ENCODE data around the gene CCDC88B.

Gene CCDC88B

DNA sequence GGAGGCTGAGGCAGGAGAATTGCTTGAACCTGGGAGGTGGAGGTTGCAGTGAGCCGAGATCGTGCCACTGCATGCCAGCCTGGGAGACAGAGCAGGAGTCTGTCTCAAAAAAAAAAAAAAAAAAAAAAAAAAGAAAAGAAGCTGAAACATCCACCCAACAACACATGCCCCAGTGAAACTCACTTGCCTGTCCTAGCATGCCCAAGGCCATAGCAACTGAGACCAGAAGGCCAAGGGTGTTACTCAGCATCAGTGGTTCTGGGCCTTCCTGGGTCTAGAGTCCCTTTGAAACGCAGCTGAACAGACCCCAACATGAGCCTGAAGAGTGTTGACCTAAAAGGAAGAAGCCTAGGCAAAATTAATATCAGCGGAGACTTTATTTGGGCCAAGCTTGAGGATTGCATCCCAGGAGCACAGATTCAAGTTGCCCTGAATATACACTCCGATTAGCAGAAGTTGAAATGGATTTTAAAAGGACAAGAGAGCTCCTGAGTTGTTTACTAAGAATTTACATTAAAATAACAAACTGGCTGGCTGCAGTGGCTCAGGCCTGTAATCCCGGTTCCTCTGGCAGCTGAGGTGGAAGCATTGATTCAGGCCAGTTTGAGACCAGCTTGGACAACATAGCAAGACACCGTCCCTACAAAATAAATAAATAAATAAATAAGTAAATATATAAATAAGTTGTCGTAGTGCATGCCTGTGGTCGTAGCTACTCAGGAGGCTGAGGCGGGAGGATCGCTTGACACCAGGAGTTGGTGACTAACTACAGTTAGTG lies 15.1 kb upstream of the CCDC88B start:
- Histone ChIP-seq H3K4me3 (ENCODE audit: low read length, poor library complexity, severe bottlenecking) (no peak overlapping the region), H3K4me1 (ENCODE audit: insufficient read depth, low read length, poor library complexity, severe bottlenecking) (peaks cover 10% of the 10 kb centered on the region), H3K9me3 (ENCODE audit: insufficient read depth, low read depth, low read length) (no peaks in the 10 kb centered on the region), H3K27me3 (ENCODE audit: insufficient read depth, low read length, poor library complexity, severe bottlenecking) (no peaks in the 10 kb centered on the region), H3K9ac (ENCODE audit: low read depth, low read length, poor library complexity, severe bottlenecking) (no peak overlapping the region), H2AFZ (ENCODE audit: low read length) (no peak overlapping the region), H3K36me3 (ENCODE audit: insufficient read depth, low read length) (no peaks in the 10 kb centered on the region), H4K20me1 (ENCODE audit: insufficient read depth, low read length, poor library complexity, severe bottlenecking) (no peaks in the 10 kb centered on the region), H3F3A (ENCODE audit: low read depth) (no peaks in the 10 kb centered on the region), H3K9me2 (replicated peaks; ENCODE audit: low read depth, low read length) (no peaks in the 10 kb centered on the region), H3K4me2 (ENCODE audit: low read depth, low read length, poor library complexity, severe bottlenecking) (no peak overlapping the region), H3K79me2 (ENCODE audit: insufficient read depth, low read length) (peaks cover 7% of the 10 kb centered on the region; the same call in 1 of the 2 replicates)
- TF ChIP-seq, protein P1, sequence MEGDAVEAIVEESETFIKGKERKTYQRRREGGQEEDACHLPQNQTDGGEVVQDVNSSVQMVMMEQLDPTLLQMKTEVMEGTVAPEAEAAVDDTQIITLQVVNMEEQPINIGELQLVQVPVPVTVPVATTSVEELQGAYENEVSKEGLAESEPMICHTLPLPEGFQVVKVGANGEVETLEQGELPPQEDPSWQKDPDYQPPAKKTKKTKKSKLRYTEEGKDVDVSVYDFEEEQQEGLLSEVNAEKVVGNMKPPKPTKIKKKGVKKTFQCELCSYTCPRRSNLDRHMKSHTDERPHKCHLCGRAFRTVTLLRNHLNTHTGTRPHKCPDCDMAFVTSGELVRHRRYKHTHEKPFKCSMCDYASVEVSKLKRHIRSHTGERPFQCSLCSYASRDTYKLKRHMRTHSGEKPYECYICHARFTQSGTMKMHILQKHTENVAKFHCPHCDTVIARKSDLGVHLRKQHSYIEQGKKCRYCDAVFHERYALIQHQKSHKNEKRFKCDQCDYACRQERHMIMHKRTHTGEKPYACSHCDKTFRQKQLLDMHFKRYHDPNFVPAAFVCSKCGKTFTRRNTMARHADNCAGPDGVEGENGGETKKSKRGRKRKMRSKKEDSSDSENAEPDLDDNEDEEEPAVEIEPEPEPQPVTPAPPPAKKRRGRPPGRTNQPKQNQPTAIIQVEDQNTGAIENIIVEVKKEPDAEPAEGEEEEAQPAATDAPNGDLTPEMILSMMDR (conservative IDR thresholded peaks at IDR 0.05; ENCODE audit: low read length), result no peak
- no peak for TF ChIP-seq EZH2phosphoT487 (IDR thresholded peaks at IDR 0.05; ENCODE audit: borderline replicate concordance)

DNA sequence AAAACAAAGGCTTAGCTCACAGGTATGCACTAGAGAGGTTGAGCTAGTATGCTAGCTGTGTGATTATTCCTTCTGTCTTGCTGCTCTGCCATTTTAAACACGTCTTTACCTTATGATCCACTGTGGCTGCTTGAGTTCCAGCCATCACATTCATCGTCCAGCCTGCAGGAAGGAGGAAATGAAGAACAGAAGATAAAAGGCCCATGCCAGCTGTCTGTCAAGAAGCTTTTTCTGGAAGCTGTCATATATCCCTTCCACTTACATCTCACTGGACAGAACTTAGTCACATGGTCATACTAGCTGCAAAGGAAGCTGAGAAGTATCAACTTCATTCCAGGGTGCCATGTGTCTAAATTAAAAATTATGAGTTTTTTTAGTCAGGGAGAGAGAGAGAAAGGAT lies 12.6 kb upstream of the CCDC88B start:
- Histone ChIP-seq H2AFZ (ENCODE audit: low read length) (no peak overlapping the region), H3K4me3 (ENCODE audit: low read length, poor library complexity, severe bottlenecking) (no peak overlapping the region), H3K36me3 (ENCODE audit: insufficient read depth, low read length) (no peaks in the 10 kb centered on the region), H3F3A (ENCODE audit: low read depth) (no peaks in the 10 kb centered on the region), H3K9ac (ENCODE audit: low read depth, low read length, poor library complexity, severe bottlenecking) (no peak overlapping the region), H3K9me3 (ENCODE audit: insufficient read depth, low read depth, low read length) (no peaks in the 10 kb centered on the region), H3K4me1 (ENCODE audit: insufficient read depth, low read length, poor library complexity, severe bottlenecking) (peaks cover 3% of the 10 kb centered on the region), H4K20me1 (ENCODE audit: insufficient read depth, low read length, poor library complexity, severe bottlenecking) (no peaks in the 10 kb centered on the region), H3K79me2 (ENCODE audit: insufficient read depth, low read length) (no peaks in the 10 kb centered on the region), H3K9me2 (replicated peaks; ENCODE audit: low read depth, low read length) (no peaks in the 10 kb centered on the region), H3K4me2 (ENCODE audit: low read depth, low read length, poor library complexity, severe bottlenecking) (no peak overlapping the region), H3K27me3 (ENCODE audit: insufficient read depth, low read length, poor library complexity, severe bottlenecking) (no peaks in the 10 kb centered on the region)
- TF ChIP-seq EZH2phosphoT487 (IDR thresholded peaks at IDR 0.05; ENCODE audit: borderline replicate concordance), result no peak
- TF ChIP-seq, protein P1 (conservative IDR thresholded peaks at IDR 0.05; ENCODE audit: low read length), result no peak

DNA sequence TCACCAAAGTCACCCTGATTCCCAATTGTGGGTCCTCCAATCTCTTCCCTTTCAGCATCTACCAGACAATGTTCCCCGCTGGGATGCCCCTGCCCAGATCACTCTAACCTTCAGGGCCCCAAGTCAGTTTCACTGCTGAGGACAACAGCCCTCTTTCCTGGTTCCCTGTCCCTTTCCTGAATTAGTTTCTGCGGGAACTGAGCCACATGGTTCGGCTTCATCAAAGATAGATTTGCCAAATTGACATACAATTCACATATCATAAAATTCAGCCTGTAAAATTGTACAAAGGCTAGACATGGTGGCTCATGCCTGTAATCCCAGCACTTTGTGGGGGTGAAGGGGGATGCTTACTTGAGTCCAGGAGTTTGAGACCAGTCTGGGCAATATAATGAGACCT lies 12.0 kb upstream of the CCDC88B start:
- no peaks in the 10 kb centered on the region for H3F3A ChIP-seq (ENCODE audit: low read depth)
- H3K9me3 ChIP-seq (ENCODE audit: insufficient read depth, low read depth, low read length), result no peaks in the 10 kb centered on the region

More for the DNA sequence above, 12.0 kb upstream of the CCDC88B start:
- no peak overlapping the region for H3K4me3 ChIP-seq (ENCODE audit: low read length, poor library complexity, severe bottlenecking)
- H3K4me1 ChIP-seq (ENCODE audit: insufficient read depth, low read length, poor library complexity, severe bottlenecking), result no peaks in the 10 kb centered on the region
- no peak overlapping the region for H2AFZ ChIP-seq (ENCODE audit: low read length)
- H3K27me3 ChIP-seq (ENCODE audit: insufficient read depth, low read length, poor library complexity, severe bottlenecking), result no peaks in the 10 kb centered on the region
- H3K36me3 ChIP-seq (ENCODE audit: insufficient read depth, low read length), result no peaks in the 10 kb centered on the region
- TF ChIP-seq, protein P1 (conservative IDR thresholded peaks at IDR 0.05; ENCODE audit: low read length), result no peak
- no peak for TF ChIP-seq EZH2phosphoT487 (IDR thresholded peaks at IDR 0.05; ENCODE audit: borderline replicate concordance)
- H4K20me1 ChIP-seq (ENCODE audit: insufficient read depth, low read length, poor library complexity, severe bottlenecking), result no peaks in the 10 kb centered on the region
- H3K9me2 ChIP-seq (replicated peaks; ENCODE audit: low read depth, low read length), result no peaks in the 10 kb centered on the region
- no peaks in the 10 kb centered on the region for H3K79me2 ChIP-seq (ENCODE audit: insufficient read depth, low read length)
- no peak overlapping the region for H3K9ac ChIP-seq (ENCODE audit: low read depth, low read length, poor library complexity, severe bottlenecking)
- no peak overlapping the region for H3K4me2 ChIP-seq (ENCODE audit: low read depth, low read length, poor library complexity, severe bottlenecking)
